ENCODE data around the gene AQP3.

DNA sequence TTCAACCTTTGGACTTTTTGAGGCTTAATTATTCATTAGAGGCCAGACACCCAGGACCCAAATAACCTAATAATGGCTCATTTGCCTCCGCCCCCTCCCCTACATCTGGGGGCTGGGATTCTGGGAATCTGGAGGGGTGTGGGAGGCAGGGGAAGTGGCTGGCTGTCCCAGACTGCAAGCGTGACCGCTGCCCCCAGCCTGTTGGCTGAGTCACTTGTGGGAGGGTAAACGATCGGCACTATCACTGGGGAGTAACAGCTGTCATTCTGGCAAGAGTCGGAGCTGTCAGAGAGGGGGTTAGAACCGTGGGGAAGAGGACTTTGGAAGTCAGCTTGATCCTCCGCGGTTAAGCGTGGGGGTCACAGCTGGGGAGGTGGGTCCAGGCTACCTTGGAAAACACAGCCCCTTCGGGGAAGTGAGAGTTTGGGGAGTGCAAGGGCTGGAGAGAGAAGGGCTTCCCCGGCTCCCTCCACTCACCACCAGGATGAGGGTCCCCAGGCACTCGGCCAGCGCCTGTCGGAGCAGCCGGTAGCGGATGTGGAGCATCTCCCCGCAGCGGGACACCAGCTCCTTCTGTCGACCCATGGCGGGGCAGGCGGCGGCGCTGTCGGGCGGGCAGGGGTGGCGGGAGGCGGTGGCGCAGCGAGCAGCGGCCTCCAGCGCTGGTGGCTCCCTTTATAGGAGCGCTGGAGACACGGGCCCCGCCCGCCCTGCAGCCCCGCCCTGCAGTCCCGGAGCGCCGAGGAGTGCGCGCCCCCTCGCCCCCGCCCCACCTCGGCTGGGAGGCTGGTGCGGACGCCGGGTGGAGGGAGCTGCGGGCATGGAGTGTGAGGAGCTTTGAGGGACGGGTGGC is at the start of gene AQP3:
- TF ChIP-seq RBBP5 (IDR thresholded peaks at IDR 0.05; ENCODE audit: borderline replicate concordance, insufficient read depth, low read length, poor library complexity, severe bottlenecking) (no peak), POLR2A (conservative IDR thresholded peaks at IDR 0.05) (no peak), KLF10 (CRISPR knock-in tag; IDR thresholded peaks at IDR 0.05) (no peak), FOXA1 (IDR thresholded peaks at IDR 0.05; ENCODE audit: borderline replicate concordance) (no peak), STAT5B (CRISPR knock-in tag; IDR thresholded peaks at IDR 0.05) (no peak), TBP (optimal IDR thresholded peaks at IDR 0.05; ENCODE audit: low read depth, low read length) (no peak), ZNF282 (CRISPR knock-in tag; IDR thresholded peaks at IDR 0.05) (no peak), SOX6 (IDR thresholded peaks at IDR 0.05) (peak; percentile 29; the same call in 1 of the 2 replicates), FOXM1 (IDR thresholded peaks at IDR 0.05; ENCODE audit: low read depth) (no peak), FOXM1 (CRISPR knock-in tag; IDR thresholded peaks at IDR 0.05; ENCODE audit: low read depth) (no peak)
- TF ChIP-seq, protein P1, sequence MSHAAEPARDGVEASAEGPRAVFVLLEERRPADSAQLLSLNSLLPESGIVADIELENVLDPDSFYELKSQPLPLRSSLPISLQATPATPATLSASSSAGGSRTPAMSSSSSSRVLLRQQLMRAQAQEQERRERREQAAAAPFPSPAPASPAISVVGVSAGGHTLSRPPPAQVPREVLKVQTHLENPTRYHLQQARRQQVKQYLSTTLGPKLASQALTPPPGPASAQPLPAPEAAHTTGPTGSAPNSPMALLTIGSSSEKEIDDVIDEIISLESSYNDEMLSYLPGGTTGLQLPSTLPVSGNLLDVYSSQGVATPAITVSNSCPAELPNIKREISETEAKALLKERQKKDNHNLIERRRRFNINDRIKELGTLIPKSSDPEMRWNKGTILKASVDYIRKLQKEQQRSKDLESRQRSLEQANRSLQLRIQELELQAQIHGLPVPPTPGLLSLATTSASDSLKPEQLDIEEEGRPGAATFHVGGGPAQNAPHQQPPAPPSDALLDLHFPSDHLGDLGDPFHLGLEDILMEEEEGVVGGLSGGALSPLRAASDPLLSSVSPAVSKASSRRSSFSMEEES (CRISPR knock-in tag; IDR thresholded peaks at IDR 0.05): no peak
- TF ChIP-seq, protein P2, sequence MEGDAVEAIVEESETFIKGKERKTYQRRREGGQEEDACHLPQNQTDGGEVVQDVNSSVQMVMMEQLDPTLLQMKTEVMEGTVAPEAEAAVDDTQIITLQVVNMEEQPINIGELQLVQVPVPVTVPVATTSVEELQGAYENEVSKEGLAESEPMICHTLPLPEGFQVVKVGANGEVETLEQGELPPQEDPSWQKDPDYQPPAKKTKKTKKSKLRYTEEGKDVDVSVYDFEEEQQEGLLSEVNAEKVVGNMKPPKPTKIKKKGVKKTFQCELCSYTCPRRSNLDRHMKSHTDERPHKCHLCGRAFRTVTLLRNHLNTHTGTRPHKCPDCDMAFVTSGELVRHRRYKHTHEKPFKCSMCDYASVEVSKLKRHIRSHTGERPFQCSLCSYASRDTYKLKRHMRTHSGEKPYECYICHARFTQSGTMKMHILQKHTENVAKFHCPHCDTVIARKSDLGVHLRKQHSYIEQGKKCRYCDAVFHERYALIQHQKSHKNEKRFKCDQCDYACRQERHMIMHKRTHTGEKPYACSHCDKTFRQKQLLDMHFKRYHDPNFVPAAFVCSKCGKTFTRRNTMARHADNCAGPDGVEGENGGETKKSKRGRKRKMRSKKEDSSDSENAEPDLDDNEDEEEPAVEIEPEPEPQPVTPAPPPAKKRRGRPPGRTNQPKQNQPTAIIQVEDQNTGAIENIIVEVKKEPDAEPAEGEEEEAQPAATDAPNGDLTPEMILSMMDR (IDR thresholded peaks at IDR 0.05 in 2 of 3, conservative IDR thresholded peaks at IDR 0.05 in 1 of 3; ENCODE audit: insufficient read depth in 2 of 3, low read depth in 1 of 3, low read length in 3 of 3): peak in 2 of 3 experiments; percentile 55 to 98; a peak in 5 of 6 replicates
- TF ChIP-seq, protein P3, sequence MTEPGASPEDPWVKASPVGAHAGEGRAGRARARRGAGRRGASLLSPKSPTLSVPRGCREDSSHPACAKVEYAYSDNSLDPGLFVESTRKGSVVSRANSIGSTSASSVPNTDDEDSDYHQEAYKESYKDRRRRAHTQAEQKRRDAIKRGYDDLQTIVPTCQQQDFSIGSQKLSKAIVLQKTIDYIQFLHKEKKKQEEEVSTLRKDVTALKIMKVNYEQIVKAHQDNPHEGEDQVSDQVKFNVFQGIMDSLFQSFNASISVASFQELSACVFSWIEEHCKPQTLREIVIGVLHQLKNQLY (CRISPR knock-in tag; conservative IDR thresholded peaks at IDR 0.05): no peak

All from K562 (cell line).